CD4-positive, alpha-beta memory T cell (primary cell): ENCODE results near the gene DUSP22. TPM values are rescaled to one million over a fixed set of nuclear protein-coding genes. Genes with fewer than 3 reads are reported as not detected.

ENCODE experiments used
- CTCF ChIA-PET: fragments of 350-600 bp; sonication (Branson Sonifier 250); formaldehyde crosslinking; loops from one replicate; lab custom pipeline; 2021; ENCODE audit warnings: inconsistent platforms; ENCODE audit not compliant: partially characterized antibody; lab: Charles Lee
- POLR2A ChIA-PET: fragments of 350-600 bp; sonication (Branson Sonifier 250); formaldehyde crosslinking; loops from one replicate; lab custom pipeline; 2021; ENCODE audit not compliant: partially characterized antibody; lab: Charles Lee
- DNase-seq, 5 donors: peaks; one replicate each; pipeline versions ENCODE4 v3.0.0 to v3.0.0-alpha.2; 2020 to 2022; ENCODE audit warnings: mixed read lengths in 1 of 5
- H3K27ac ChIP-seq: one replicate; pipeline ENCODE4 v1.7.0; 2013; ENCODE audit warnings: low read depth, low read length
- H3K27me3 ChIP-seq: 2 replicates; pipeline ENCODE4 v1.7.0; 2013; ENCODE audit warnings: mild to moderate bottlenecking, low read length, moderate library complexity; ENCODE audit not compliant: insufficient read depth
- H3K36me3 ChIP-seq: 2 replicates; pipeline ENCODE4 v1.7.0; 2013; ENCODE audit warnings: mild to moderate bottlenecking, low read length, moderate library complexity; ENCODE audit not compliant: insufficient read depth
- H3K4me1 ChIP-seq: 2 replicates; pipeline ENCODE4 v1.7.0; 2013; ENCODE audit warnings: mild to moderate bottlenecking, low read length, moderate library complexity; ENCODE audit not compliant: insufficient read depth
- H3K4me3 ChIP-seq, 2 donors: one replicate each; pipeline ENCODE4 v1.7.0; 2013; ENCODE audit warnings: low read length in 2 of 2, mild to moderate bottlenecking in 1 of 2
- H3K9me3 ChIP-seq, 2 donors: one replicate each; pipeline ENCODE4 v1.7.0; 2013; ENCODE audit warnings: low read length in 2 of 2, control low read depth in 1 of 2; ENCODE audit not compliant: control insufficient read depth in 1 of 2
- H3K27ac Mint-ChIP-seq, 7 donors: one replicate each; pipeline ENCODE4 v1.8.0; 2020 to 2021; ENCODE audit warnings: mixed read lengths in 7 of 7, mild to moderate bottlenecking in 6 of 7, inconsistent platforms in 3 of 7, moderate library complexity in 3 of 7
- H3K27me3 Mint-ChIP-seq, 2 donors: one replicate each; pipeline ENCODE4 v1.8.0; 2020 to 2021; ENCODE audit warnings: mixed read lengths in 2 of 2
- H3K36me3 Mint-ChIP-seq, 2 donors: one replicate each; pipeline ENCODE4 v1.8.0; 2020 to 2021; ENCODE audit warnings: mixed read lengths in 2 of 2, inconsistent platforms in 1 of 2, mild to moderate bottlenecking in 1 of 2
- H3K4me1 Mint-ChIP-seq, 4 donors: one replicate each; pipeline ENCODE4 v1.8.0; 2020 to 2021; ENCODE audit warnings: mixed read lengths in 4 of 4, mild to moderate bottlenecking in 1 of 4
- H3K4me3 Mint-ChIP-seq, 8 donors: one replicate each; pipeline ENCODE4 v1.8.0; 2020 to 2021; ENCODE audit warnings: mixed read lengths in 8 of 8, mild to moderate bottlenecking in 7 of 8, moderate library complexity in 6 of 8, inconsistent platforms in 3 of 8
- H3K9me3 Mint-ChIP-seq, 8 donors: one replicate each; pipeline ENCODE4 v1.8.0; 2020 to 2021; ENCODE audit warnings: mixed read lengths in 8 of 8, mild to moderate bottlenecking in 5 of 8, inconsistent platforms in 3 of 8, moderate library complexity in 1 of 8
- intact Hi-C: fragments of 100-400 bp; cut with micrococcal nuclease; formaldehyde crosslinking; loops from one replicate; pipeline ENCODE4 v1.15.1; 2023
- polyA plus RNA-seq, 2 donors: library from polyadenylated mRNA; unstranded; fragments of 300-500 nt; fragmentation: Illumina TruSeq; gene quantifications; one replicate each; pipeline ENCODE4 v1.2.3, GENCODE V29; 2021
- total RNA-seq, 2 experiments: library from RNA; stranded (reverse); gene quantifications; one replicate each; pipeline ENCODE4 v1.2.3, GENCODE V29; 2021

The DUSP22 gene
- total and polyA plus RNA-seq, 4 experiments from 2014 or later = 32.8 to 49.4 (median 38.9) TPM

- Mint-ChIP-seq H3K4me3 (no peak overlapping the region), H3K27ac (no peak overlapping the region), H3K9me3 (peaks cover 0 to 2% (median 0%) of the 10 kb centered on the region in 8 donors), H3K36me3 (peaks cover 0 to 3% of the 10 kb centered on the region in 2 donors), H3K27me3 (no peaks in the 10 kb centered on the region), H3K4me1 (peaks cover 18 to 40% (median 28%) of the 10 kb centered on the region in 4 donors)
- Histone ChIP-seq H3K4me1 (peaks cover 23% of the 10 kb centered on the region), H3K27ac (no peak overlapping the region), H3K27me3 (no peaks in the 10 kb centered on the region), H3K36me3 (no peaks in the 10 kb centered on the region), H3K4me3 (no peak overlapping the region), H3K9me3 (no peaks in the 10 kb centered on the region)
- CTCF ChIA-PET = interaction anchor here (0.8 to 1.0 kb wide), 2 partner anchors 17 to 258 kb away, joined by 3 read pairs; no protein-coding TSS in a partner anchor
- DNase-seq = no peak
- intact Hi-C loops = no loop called here
- POLR2A ChIA-PET = no interaction called here
Observed at GRCh38 chr6:334536-335510, 42.5 kb downstream of the DUSP22 start.

GRCh38 chr6:335572-335971, 43.3 kb downstream of the DUSP22 start:
- peaks cover 23% of the 10 kb centered on the region for H3K4me1 ChIP-seq
- Mint-ChIP-seq H3K9me3 (peaks cover 0 to 2% (median 0%) of the 10 kb centered on the region in 8 donors), H3K36me3 (peaks cover under 1 to 3% of the 10 kb centered on the region in 2 donors), H3K4me1 (peaks cover 18 to 44% (median 31%) of the 10 kb centered on the region in 4 donors), H3K27ac (no peak overlapping the region), H3K4me3 (no peak overlapping the region), H3K27me3 (no peaks in the 10 kb centered on the region)
- no peaks in the 10 kb centered on the region for H3K36me3 ChIP-seq
- H3K27ac ChIP-seq = no peak overlapping the region
- no peak for DNase-seq
- ChIA-PET CTCF (no interaction called here), POLR2A (no interaction called here)
- intact Hi-C loops = no loop called here
- H3K9me3 ChIP-seq = no peaks in the 10 kb centered on the region
- no peak overlapping the region for H3K4me3 ChIP-seq
- H3K27me3 ChIP-seq = no peaks in the 10 kb centered on the region

DNA sequence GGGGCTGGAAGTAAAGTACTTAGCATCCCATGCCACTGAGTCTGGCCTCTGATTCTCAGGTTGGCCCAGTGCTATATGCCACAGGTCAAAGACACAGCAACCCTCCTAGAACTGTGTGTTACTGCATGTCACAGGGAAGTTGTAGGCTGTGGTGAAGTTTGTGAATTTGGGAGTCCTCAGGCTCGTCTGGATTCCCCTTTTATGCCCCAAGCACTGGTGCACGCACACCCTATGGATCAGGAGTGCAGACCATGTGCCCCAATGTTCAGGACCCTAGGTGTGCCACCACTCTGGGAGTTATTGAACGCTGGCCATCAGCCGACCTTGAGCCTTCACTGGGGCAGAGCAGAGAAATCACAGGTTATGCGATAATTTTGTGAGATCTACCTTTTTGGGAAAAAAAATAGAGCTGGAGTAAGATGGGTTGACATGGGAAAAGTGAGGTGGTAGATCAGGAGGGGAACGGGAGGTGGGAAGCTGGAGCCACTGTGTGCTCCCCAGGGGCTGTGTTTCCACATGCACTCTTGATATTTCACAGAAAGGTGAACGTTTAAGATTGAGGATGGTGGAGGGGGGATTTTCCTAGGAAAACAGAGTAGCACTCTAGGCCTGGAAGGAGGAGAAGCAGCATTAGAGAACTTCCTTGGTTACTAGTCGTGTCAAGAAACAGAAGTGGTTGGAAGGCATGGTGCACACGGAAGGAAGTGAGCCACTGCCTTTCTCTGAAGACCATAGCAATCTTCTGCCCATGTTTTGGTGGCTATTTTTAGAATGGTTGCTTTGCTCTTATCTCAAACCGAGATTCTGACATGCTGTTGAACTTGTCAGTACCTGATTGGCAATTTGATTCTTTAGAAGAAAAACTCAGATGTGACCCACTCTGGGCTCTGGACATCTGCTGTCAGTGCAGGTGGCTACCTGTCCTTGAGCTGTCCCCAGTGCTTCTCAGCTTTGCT, 44.1 kb downstream of the DUSP22 start:
- H3K9me3 ChIP-seq = no peaks in the 10 kb centered on the region
- Mint-ChIP-seq H3K4me1 (peaks cover 18 to 44% (median 32%) of the 10 kb centered on the region in 4 donors), H3K27ac (peak overlapping the region in 2 of 7 donors; percentile 33 to 66), H3K36me3 (peaks cover 4 to 5% of the 10 kb centered on the region in 2 donors), H3K27me3 (no peaks in the 10 kb centered on the region), H3K9me3 (peaks cover 0 to 2% (median 0%) of the 10 kb centered on the region in 8 donors), H3K4me3 (peak overlapping the region in 4 of 8 donors; percentile 2 to 27 (median 10))
- H3K4me1 ChIP-seq = peaks cover 23% of the 10 kb centered on the region
- H3K27ac ChIP-seq = no peak overlapping the region
- no peaks in the 10 kb centered on the region for H3K27me3 ChIP-seq
- ChIA-PET POLR2A (interaction anchor here (1.1 kb wide), 1 partner anchor 43 kb away, joined by 3 read pairs; no protein-coding TSS in a partner anchor), CTCF (no interaction called here)
- H3K4me3 ChIP-seq = no peak overlapping the region
- no peaks in the 10 kb centered on the region for H3K36me3 ChIP-seq
- intact Hi-C loops = no loop called here
- DNase-seq = no peak

GRCh38 chr6:337805-338368, 45.6 kb downstream of the DUSP22 start:
- peaks cover 18 to 44% (median 33%) of the 10 kb centered on the region in 4 donors for H3K4me1 Mint-ChIP-seq
- Histone ChIP-seq H3K9me3 (no peaks in the 10 kb centered on the region), H3K27ac (no peak overlapping the region), H3K36me3 (no peaks in the 10 kb centered on the region), H3K4me1 (peaks cover 23% of the 10 kb centered on the region), H3K27me3 (no peaks in the 10 kb centered on the region), H3K4me3 (no peak overlapping the region)
- peak overlapping the region in 3 of 8 donors; percentile 17 to 61 (median 20) for H3K4me3 Mint-ChIP-seq
- peaks cover 5 to 11% of the 10 kb centered on the region in 2 donors for H3K36me3 Mint-ChIP-seq
- intact Hi-C loops = no loop called here
- CTCF ChIA-PET = interaction anchor here (1.0 to 1.1 kb wide), 2 partner anchors 20 to 77 kb away, joined by 3 read pairs; no protein-coding TSS in a partner anchor
- H3K9me3 Mint-ChIP-seq = peaks cover 0 to 3% (median 0%) of the 10 kb centered on the region in 8 donors
- no peaks in the 10 kb centered on the region for H3K27me3 Mint-ChIP-seq
- POLR2A ChIA-PET = interaction anchor here (1.1 to 1.6 kb wide), 2 partner anchors 44 to 54 kb away, joined by 3 read pairs; partner anchors contain the start of gene IRF4
- DNase-seq = no peak
- H3K27ac Mint-ChIP-seq = peak overlapping the region in 1 of 7 donors; percentile 49

GRCh38 chr6:338815-339262, 46.6 kb downstream of the DUSP22 start:
- Mint-ChIP-seq H3K4me3 (peak overlapping the region in 1 of 8 donors; percentile 22), H3K27ac (peak overlapping the region in 1 of 7 donors; percentile 11), H3K36me3 (peaks cover 5 to 16% of the 10 kb centered on the region in 2 donors), H3K4me1 (peaks cover 18 to 44% (median 34%) of the 10 kb centered on the region in 4 donors), H3K9me3 (peaks cover 0 to 3% (median 0%) of the 10 kb centered on the region in 8 donors), H3K27me3 (no peaks in the 10 kb centered on the region)
- Histone ChIP-seq H3K36me3 (no peaks in the 10 kb centered on the region), H3K27me3 (no peaks in the 10 kb centered on the region), H3K27ac (no peak overlapping the region), H3K4me3 (no peak overlapping the region), H3K9me3 (no peaks in the 10 kb centered on the region), H3K4me1 (peaks cover 23% of the 10 kb centered on the region)
- intact Hi-C loops = no loop called here
- DNase-seq = no peak
- ChIA-PET POLR2A (interaction anchor here (1.6 kb wide), 1 partner anchor 53 kb away, joined by 3 read pairs; the partner anchor contains the start of gene IRF4), CTCF (interaction anchor here (1.1 to 1.2 kb wide), 2 partner anchors 78 to 151 kb away, joined by 3 to 5 read pairs; no protein-coding TSS in a partner anchor)

GRCh38 chr6:339480-339879, 47.2 kb downstream of the DUSP22 start:
- H3K27ac Mint-ChIP-seq = peak overlapping the region in 2 of 7 donors; percentile 1 to 6
- Histone ChIP-seq H3K36me3 (no peaks in the 10 kb centered on the region), H3K4me1 (peaks cover 23% of the 10 kb centered on the region), H3K27ac (no peak overlapping the region), H3K9me3 (no peaks in the 10 kb centered on the region), H3K4me3 (no peak overlapping the region), H3K27me3 (no peaks in the 10 kb centered on the region)
- H3K4me3 Mint-ChIP-seq = peak overlapping the region in 3 of 8 donors; percentile 11 to 51 (median 14)
- H3K27me3 Mint-ChIP-seq = no peaks in the 10 kb centered on the region
- peaks cover 0 to 5% (median 0%) of the 10 kb centered on the region in 8 donors for H3K9me3 Mint-ChIP-seq
- ChIA-PET CTCF (interaction anchor here (1.2 kb wide), 1 partner anchor 151 kb away, joined by 5 read pairs; no protein-coding TSS in a partner anchor), POLR2A (interaction anchor here (1.6 kb wide), 1 partner anchor 52 kb away, joined by 3 read pairs; the partner anchor contains the start of gene IRF4)
- intact Hi-C loops = no loop called here
- peaks cover 18 to 44% (median 36%) of the 10 kb centered on the region in 4 donors for H3K4me1 Mint-ChIP-seq
- peaks cover 7 to 19% of the 10 kb centered on the region in 2 donors for H3K36me3 Mint-ChIP-seq
- peak in 1 of 5 donors; percentile 4 for DNase-seq
